Cardiac fibroblast (primary cell): ENCODE data around the gene CNN3.

Experiments used
- DNase-seq, 2 donors: peaks; one replicate each; pipeline versions ENCODE4 v3.0.0 to v3.0.0-alpha.2; 2010; ENCODE audit warnings: low read depth in 2 of 2
- H3K4me3 ChIP-seq, 2 donors: replicated peaks in 1 of 2; 1 replicate in 1 of 2; 2 replicates in 1 of 2; pipeline ENCODE4 v1.5.1; 2011; ENCODE audit warnings: low read depth in 2 of 2, low read length in 2 of 2, mild to moderate bottlenecking in 2 of 2, moderate library complexity in 1 of 2
- TF ChIP-seq, protein P1 (sequence below): IDR thresholded peaks from one replicate; pipeline ENCODE4 v1.5.1; 2011; ENCODE audit warnings: low read depth, mild to moderate bottlenecking, low read length, inconsistent platforms

The CNN3 gene

DNA sequence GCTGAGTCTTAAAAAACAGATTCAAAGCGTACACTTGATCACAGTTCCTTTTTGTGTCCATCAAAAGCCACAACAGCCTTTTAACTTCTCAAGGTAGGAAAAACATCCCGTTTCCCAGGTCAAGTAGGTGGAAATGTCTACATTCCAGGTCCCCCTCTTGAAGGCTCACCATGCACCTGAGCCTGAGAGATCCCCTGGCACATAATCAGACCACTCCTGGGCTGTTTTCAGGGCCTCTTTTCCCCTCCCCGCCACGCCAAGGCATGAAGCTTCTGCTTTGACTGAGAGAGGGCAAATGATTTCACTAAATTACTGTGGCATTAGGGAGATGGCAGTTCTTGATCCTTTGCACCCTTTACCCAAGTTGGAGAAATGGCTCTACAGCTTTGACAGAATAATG, 21.7 kb downstream of the CNN3 start:
- DNase-seq, result no peak
- TF ChIP-seq, protein P1, sequence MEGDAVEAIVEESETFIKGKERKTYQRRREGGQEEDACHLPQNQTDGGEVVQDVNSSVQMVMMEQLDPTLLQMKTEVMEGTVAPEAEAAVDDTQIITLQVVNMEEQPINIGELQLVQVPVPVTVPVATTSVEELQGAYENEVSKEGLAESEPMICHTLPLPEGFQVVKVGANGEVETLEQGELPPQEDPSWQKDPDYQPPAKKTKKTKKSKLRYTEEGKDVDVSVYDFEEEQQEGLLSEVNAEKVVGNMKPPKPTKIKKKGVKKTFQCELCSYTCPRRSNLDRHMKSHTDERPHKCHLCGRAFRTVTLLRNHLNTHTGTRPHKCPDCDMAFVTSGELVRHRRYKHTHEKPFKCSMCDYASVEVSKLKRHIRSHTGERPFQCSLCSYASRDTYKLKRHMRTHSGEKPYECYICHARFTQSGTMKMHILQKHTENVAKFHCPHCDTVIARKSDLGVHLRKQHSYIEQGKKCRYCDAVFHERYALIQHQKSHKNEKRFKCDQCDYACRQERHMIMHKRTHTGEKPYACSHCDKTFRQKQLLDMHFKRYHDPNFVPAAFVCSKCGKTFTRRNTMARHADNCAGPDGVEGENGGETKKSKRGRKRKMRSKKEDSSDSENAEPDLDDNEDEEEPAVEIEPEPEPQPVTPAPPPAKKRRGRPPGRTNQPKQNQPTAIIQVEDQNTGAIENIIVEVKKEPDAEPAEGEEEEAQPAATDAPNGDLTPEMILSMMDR, result no peak
- H3K4me3 ChIP-seq, result no peak overlapping the region

DNA sequence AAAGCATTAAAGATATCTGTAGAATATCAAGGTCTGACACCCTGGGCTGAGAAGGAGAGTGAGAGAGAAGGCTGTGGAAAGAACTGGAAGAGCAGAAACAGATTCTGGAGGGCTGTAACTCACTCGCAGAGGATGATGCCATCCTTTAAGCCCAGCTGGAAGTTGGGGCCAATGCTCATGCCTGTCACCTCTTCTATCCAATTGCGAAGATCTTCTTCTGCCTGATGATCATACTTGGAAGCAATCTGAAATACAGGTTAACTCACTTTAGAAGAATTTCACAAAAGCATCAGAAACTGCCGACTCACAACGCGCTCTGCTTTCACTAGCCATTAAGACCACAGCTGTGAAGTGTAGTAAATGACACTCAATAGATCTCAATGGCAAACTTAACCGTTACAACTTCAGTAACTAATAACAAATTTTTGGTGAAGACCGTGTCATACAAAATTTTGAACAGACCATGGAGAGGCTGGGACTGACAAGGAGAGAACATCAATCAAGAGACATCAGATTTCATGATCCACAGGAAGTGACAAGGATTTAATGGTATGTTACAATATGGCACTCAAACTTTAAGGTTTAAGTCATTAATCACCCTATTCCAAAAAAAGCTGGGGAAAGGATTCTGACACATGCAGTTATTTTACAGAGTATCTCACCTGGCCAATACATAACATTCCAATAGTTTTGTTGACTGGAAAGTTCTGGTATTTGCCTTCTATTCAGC, 23.5 kb downstream of the CNN3 start:
- TF ChIP-seq, protein P1, result no peak
- peak in 1 of 2 donors; percentile 25 for DNase-seq

DNA sequence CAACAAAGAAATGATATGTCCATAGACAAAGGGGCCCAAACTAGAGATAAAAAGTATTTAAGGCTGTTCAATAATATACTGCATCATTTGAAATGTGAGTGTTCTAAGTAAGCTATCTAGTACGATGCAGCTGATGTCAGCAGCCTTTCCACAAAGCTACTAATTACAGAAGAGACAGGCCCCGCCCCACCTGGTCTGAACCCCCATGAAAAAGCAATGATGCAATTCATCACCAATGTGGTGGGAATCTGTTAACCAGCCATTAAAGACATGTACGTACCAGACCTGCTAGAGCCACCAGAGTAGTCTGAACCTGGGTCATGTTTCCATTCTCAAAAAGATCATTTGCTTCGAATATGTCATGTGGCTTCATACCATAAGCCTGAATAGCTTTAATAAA, 25.1 kb downstream of the CNN3 start:
- TF ChIP-seq, protein P1, result no peak
- DNase-seq, result no peak
- H3K4me3 ChIP-seq, result no peak overlapping the region

More for the DNA sequence above, 23.5 kb downstream of the CNN3 start:
- H3K4me3 ChIP-seq, result no peak overlapping the region

DNA sequence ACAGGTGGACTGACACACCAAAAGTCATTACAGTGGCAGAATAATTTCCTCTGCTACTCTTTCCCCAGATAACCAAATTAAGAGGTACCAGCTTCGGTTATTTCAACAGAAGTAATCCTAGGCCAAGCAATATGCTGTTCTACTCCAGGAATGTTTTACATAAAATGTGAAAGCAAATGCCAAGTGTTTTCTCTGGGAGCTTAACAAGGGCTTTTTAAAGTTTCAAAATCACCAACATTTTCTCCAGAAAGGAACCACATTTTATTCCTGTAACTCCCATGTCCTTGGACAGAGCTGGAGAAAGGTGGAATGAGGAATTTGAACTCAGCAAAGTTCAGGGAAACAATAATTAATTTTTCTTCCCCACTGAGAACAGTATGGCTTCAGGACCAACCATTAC, 27.2 kb downstream of the CNN3 start:
- peak in 1 of 2 donors; percentile 28 for DNase-seq
- TF ChIP-seq, protein P1, result no peak

DNA sequence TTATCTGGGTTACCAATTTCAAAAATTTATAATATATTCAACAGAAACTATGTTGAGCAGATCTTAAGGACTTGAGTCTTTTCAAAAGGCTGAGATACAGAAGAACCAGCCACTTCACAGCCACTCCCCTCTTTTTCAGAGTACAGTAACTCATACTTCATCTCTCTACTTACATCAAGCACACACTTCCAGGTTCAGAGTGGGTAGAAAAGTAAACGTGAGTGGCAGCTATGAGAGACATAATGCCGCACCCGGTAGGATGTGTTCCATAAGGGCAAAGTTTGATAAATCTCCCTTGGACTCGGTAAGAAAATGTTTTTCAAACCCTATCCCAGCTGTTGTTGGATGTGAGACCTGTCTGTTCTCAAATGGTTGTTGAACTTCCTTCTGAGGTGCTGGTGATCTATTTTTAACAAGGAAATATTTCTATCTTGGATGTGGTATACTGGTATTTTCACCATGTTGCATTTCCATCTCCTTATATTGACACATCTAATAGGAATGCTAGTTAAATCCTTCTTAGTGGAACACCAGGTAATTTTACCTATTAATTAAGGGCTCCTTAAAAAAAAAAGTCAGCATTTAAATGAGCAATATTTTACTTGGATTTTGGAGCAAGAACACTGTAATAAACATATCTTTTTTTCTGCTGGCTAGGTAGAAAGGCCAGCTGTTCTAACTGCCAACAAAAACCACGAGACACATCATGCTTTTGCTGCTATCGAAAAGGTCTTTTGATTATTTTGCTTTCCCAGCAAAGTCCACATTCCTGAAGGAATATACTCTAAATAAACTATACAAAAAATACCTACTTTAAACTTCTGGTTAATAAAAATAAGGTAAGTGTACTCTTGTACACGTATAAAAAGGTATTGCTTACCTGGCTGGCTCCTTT, 28.2 kb downstream of the CNN3 start:
- DNase-seq, result no peak
- TF ChIP-seq, protein P1, result no peak
- no peak overlapping the region for H3K4me3 ChIP-seq

More for the DNA sequence above, 27.2 kb downstream of the CNN3 start:
- no peak overlapping the region for H3K4me3 ChIP-seq

DNA sequence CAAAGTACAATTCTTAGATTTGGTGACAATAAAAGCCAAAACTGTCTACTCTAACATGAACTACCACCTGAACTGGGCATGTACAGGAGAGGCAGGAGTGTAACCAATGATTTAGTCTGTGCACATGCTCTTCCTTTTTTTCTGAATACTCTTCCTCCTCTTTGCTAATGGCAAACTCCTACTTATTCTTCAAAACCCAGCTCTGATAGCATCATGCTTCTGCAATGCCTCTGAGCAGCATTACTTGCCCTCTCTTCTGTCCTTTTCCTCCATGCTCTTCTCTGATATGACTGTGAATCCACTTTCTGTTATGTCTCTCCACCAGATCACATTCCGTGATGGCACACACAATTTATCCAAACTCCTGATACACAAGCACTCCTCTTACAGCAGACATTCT, 31.4 kb downstream of the CNN3 start:
- no peak overlapping the region for H3K4me3 ChIP-seq
- no peak for DNase-seq
- TF ChIP-seq, protein P1, result no peak
